ENCODE data around the gene RALGPS1. TPM values are rescaled to one million over a fixed set of nuclear protein-coding genes. Genes with fewer than 3 reads are reported as not detected.

RALGPS1 gene
- total RNA-seq, 2 donors from 2014 or later = 12.5 TPM

DNA sequence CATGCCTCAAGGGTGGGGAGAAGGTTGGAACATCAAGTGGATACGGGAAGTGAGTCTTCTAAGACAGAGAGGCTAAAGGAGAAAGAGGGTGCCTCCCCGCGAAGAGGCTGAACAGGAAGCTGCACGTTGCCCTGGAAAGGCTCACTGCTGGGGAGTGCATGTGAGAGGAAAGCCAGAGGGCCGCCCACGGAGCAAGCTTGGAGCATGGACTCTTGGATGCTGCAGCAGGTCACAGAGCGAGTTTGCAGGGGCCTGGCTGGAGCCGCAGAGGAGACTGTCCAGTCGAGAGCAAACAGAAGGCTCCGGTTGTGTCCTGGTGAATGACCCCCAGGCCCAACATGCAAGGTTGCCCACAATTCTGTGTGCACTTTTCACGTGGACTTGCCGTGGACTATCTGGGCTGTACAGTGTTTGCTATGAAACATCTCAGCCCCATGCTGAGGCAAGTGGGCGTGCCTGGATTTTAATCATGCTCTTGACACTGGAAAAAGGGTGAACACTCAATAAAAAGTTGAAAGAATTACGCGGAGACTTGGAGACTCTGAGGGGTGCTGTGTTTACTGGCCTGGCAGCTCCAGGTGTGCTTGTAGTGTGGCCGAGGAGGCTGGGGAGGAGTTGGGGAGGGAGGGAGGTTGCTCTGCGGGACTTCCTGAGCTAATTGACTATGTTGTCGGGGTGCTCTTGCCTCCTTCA is 295.5 kb downstream of the RALGPS1 start:
- DNase-seq (no peak), ATAC-seq (peak; percentile 11 to 31)

DNA sequence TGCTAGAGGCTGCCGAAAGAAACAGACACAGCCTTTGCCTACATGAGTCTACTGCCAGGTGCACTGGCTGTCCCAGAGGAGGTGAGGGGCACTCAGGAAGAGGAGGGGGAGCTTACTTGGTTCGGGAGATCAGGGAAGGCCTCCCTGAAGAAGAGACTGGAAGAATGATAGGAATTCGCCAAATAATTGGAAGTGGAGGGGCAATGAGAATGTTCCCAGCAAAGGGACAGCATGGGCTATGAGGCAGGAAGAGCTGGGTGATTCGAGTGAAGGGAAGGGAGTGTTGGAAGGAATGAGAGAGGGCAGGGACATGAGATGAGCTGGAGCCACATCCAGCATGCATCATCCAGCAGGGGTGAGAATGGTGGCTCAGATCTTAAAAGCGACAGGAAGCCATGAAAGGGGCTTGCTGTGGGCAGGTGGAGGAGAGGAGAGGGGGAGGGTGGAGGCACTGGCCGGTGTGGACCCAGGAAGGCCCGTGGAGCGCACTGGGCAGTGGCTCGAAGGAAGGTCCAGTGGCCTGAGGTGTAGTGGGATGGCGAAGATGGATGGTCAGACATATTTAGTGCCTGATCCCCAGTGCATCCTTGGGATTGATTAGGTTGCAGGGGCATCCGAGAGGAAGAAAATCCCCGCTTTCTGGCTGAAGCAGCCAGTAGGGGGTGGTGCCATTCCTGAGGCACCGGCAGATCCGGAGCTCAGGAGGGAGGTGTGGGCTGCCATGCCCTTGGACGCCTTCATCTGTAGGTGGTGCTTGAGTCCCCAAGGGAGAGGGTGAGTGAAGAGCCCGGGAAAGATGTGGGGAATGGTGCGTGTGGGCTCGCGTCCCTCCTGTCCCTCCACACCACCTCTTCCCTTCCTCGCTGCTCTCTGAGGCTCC is 296.5 kb downstream of the RALGPS1 start:
- no peak for ATAC-seq
- intact Hi-C loops (cut with DNase I) = loop anchor here in 1 of 2 donors (5.0 kb wide), 1 partner anchor 151 kb away; no protein-coding TSS in a partner anchor
- DNase-seq = no peak

More for the DNA sequence above, 295.5 kb downstream of the RALGPS1 start:
- intact Hi-C loops (cut with DNase I) = loop anchor here in 1 of 2 donors (5.0 kb wide), 1 partner anchor 152 kb away; no protein-coding TSS in a partner anchor

DNA sequence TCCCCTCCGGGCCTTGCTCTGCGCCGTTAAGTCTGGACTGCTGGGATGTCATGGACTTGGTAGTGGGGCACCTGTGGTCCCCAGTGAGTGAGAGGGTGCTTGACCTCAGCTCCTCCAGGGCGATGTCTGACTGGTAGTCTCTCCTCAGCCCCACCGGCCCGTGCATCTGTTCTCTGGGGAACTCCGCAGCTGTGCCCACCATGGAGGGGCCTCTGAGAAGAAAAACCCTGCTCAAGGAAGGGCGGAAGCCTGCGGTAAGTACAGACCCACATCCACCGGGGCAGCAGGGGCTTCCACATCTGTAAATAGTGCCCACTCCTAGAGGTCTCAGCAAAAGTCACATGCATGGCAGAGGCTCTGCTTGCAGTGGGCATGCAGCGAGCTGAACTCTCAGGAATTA is 297.4 kb downstream of the RALGPS1 start:
- DNase-seq = no peak
- intact Hi-C loops (cut with DNase I) = loop anchor here in 1 of 2 donors (5.0 kb wide), 1 partner anchor 150 kb away; no protein-coding TSS in a partner anchor

DNA sequence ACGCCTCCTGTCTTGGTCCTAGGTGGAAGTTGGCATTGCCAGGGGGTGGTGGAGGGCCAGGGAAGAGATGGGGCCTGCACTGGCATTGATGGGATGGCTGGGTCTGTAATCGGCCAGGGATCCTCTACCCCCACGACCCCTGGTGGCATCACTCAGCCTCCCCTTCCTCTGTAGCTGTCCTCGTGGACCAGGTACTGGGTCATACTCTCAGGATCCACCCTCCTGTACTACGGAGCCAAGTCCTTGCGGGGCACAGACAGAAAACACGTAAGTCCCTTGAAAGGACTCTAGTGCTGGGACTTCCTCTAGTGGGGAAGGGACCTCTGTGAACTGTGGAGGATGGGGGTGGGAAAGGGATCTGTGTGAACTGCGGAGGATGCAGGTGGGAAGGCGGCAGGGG is 297.9 kb downstream of the RALGPS1 start:
- intact Hi-C loops (cut with DNase I) = loop anchor here in 1 of 2 donors (5.0 kb wide), 1 partner anchor 150 kb away; no protein-coding TSS in a partner anchor
- DNase-seq (no peak), ATAC-seq (no peak)

More for the DNA sequence above, 297.4 kb downstream of the RALGPS1 start:
- no peak for ATAC-seq

DNA sequence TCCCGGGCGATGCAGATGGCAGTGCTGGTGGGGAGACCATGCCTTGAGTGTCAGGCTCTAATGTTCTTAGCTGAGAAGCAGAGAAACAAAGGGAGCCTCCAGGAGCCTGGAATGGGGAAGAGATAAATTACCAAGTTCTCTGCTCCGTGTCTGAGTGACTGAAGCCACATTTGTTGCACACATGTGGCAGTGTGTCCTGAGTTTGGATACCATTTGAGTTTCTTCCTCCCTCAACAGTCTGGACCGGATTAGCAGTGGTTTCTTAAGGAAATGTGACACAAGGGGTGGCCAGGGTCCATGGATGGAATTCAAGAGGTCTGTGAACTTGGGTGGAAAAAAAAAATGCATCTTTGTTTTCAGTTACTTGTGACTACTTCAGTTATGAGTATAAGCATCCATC is 299.3 kb downstream of the RALGPS1 start:
- intact Hi-C loops (cut with DNase I) = loop anchor here (2.0 to 5.0 kb wide), 2 partner anchors 135 to 148 kb away; no protein-coding TSS in a partner anchor
- DNase-seq = no peak
- no peak for ATAC-seq

DNA sequence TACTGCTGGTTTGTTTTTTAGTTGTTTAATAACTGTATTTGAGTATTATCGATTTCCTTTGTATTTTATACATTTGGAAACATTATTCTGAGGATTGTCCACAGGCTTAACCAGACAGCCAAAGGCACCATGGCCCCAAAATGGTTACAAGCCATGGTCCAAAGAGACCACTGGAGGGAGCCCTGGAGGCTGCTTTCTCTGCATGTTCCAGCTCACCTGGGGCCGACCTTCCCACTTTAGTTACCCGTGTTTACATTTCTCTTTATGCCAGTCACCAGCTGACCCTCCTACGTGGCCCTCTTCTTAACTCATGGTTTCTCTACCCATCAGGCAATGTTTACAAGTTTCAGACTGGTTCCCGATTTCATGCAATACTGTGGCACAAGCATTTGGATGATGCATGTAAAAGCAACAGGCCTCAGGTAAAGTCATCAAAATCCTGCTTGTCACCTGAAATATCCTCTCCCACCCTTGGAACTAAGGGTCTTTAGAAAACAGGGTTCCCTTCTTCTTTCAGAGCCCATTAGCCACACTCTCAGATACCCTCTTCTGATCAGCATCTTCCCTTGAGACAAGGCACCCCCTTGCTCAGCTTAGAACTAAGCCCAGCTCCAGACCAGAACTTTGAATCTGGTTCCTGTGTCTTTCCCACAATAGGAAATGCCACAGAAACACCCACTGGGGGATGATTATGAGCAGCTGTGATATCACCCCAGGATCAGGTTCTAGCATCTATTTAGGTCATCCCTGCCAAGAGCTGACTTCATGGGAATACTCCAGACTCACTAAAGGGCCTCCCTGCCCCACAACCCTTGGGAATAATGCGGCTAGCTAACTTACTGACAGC is 300.1 kb downstream of the RALGPS1 start:
- peak; percentile 58 for DNase-seq
- peak; percentile 58 to 66 for ATAC-seq
- intact Hi-C loops (cut with DNase I) = loop anchor here (2.0 to 5.0 kb wide), 2 partner anchors 134 to 148 kb away; no protein-coding TSS in a partner anchor

DNA sequence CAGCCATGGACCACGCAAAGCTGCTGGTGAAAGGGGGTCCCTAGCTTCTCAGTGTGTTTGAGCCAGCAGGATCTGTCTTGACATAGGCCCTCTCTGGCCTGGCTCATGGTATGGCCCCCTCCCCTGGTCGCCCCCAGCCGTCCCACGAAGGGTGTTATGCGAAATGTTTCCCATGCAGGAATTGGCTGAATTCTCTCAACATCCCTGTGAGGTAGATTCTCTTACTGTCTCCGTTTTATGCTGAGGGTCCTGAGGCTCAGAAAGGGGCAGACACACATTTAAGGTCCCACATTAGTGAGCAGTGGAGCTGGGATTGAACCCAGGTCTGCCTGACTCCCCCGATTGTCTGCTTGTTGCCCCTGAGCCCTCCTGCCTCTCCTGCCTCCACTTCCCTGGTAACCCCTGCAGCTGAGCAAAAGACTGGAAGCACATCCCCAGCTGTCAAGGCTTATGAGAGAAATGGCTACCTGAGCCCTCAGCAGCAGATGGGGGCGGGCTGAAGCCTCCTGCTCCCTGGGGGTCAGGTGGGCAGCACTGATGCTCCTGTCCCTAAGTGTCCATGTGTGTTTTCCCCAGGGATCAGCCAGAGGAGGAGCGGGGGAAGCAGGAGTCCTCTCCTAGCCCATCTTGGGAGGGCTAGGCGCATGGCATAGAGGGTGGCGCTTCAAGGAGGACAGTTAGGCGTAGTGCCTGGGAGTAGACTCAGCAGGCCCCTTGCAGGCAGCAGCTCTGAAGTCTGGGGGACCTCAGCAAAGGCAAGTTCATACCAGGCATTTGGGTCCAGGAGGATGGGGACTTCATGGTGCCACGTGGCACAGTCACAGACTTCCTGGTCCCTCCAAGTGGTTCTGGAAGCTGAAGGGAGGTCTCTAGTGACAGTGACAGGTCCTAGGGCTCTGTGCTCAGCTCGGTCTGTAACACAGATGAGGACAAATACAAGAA is 301.0 kb downstream of the RALGPS1 start:
- no peak for ATAC-seq
- no peak for DNase-seq
- intact Hi-C loops (cut with DNase I) = loop anchor here in 1 of 2 donors (2.0 kb wide), 1 partner anchor 133 kb away; no protein-coding TSS in a partner anchor

DNA sequence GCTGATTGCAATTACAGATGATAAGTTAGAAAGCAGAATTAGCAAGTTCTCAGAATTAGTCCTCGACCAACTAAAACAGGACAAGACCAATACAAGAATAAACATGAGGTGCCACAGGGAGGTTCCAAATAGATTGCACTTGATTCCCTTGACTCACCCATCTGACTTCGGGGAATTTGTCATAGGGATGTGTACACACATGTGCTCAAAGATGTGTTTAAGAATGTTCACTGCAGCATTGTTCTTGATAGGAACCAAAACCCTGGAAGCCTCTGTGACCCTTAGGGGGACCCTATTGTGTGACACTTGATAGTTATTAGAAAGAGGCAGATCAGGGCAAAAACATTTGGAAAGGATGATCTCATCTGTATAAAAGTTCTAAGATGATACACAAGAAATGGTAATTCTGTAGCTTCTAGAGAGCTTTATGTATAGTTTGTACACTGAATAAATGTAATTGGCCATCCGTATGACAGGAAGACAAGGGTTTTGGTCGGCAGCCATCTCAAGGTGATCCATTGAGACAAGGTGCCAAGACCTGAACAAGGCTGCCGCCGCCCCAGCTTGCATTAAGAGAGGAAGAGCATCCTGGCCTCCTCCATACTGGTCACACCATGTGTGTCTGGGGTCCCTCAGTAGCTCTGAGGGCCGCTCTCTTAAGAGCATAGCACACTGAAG is 301.8 kb downstream of the RALGPS1 start:
- ATAC-seq = no peak
- intact Hi-C loops (cut with DNase I) = no loop called here
- DNase-seq = no peak

DNA sequence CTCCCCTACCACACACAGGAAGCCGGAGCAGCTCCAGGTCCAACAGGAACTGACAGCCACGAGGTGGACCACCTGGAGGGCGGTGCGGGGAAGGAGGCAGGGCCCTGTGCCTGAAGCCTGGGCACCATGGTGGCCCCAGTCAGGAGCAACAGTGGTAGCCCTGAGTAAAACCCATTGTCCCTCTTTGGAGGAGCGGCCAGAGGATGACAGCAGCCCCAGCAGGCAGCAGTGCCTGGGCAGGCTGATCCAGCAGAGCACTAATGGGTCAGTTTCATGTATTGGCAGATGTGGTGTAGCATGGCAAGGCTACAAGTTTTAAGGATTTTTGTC is 302.3 kb downstream of the RALGPS1 start:
- ATAC-seq = no peak
- no peak for DNase-seq

DNA sequence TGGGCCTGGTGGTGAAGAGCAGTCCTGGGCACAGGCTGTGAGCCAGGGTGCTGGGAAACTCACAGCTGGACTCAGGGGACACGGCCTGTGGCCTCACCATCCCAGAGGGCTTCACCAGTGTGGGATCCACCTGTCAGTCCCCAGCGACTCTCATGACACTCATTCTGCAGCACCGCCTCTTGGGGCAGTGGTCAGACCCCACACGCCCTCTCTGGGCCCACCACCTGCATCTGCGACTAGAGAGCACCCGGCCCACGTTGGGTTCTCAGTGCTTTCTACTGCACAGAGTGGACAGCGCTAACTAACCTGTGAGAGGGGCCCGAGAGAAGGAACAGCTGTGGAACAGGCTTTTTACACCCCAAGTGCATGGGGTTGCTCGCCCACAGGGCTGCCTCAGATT is 304.2 kb downstream of the RALGPS1 start:
- no peak for ATAC-seq
- intact Hi-C loops (cut with DNase I) = no loop called here

More for the DNA sequence above, 302.3 kb downstream of the RALGPS1 start:
- intact Hi-C loops (cut with DNase I) = no loop called here

DNA sequence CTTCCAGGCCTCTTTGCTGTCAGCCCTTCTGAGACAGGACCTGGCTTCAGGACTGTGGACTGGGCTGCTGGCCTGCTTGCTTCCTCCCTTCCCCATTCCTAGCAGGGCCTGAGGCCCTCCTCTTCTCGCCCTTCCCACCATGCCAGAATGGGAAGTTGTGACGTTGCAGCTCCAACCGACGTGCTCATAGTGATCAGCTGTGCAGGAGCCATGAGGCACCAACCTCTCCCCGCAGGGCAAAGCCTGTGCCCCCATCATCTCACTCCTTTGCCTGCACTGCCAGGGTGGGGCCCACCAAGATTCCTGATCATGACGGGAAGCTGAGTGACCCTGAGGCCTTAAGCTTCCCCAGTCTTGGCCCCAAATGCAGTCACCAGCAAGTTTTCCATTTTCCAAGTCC is 304.9 kb downstream of the RALGPS1 start:
- intact Hi-C loops (cut with DNase I) = no loop called here
- ATAC-seq = no peak
- DNase-seq = no peak

More for the DNA sequence above, 304.2 kb downstream of the RALGPS1 start:
- no peak for DNase-seq

DNA sequence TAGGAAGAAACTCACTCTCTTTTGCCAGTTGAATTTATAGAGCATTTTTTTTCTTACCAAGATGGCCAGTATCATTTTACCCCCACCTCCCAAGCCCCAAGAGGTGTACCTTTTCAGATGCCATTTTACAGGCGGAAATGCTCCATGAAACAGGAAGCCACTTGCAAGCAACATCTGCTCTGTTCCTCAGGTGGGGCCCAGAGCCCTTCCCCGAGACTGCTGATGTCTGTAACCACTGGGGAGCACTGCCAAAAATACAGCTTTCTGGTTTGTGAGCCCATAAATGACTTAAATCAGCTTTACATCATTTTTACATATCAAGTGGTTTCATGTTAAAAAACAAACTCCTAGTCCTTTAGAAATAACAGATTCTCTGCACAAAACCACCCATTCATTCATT is 307.1 kb downstream of the RALGPS1 start:
- DNase-seq (no peak), ATAC-seq (no peak)
- intact Hi-C loops (cut with DNase I) = no loop called here

DNA sequence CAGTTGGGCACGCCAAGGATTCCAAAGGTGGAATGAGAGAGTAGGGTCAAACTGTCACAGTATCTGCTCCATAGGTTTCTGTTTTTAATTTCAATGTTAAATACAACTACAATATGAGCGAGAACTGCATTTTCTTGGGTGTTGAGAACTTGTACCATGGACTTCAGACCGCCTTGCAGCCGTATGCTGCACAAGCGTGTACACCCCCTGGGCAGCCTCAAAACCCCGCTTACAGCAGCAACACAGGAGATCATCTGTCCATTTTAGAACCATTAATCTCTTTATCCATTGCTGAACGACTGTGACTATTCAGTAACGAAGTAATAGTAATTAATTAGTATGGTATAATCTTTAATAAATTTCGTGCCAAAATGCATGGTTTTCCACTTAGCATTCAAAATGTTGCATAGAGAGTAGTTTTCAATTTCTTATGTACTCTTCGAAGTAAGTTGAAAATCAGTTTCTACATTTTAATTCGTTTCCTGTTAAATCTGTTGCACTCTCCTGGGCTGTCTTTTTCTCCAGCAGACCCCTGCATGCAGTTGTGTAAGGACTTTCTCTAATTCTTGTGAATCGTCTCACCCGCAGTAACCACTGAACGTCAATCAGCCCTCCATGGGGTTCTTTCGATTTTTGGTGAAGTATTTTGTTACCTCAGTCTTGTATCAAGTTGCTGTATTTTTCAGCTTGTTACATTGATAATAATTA is 308.0 kb downstream of the RALGPS1 start:
- intact Hi-C loops (cut with DNase I) = no loop called here
- no peak for ATAC-seq
- no peak for DNase-seq

DNA sequence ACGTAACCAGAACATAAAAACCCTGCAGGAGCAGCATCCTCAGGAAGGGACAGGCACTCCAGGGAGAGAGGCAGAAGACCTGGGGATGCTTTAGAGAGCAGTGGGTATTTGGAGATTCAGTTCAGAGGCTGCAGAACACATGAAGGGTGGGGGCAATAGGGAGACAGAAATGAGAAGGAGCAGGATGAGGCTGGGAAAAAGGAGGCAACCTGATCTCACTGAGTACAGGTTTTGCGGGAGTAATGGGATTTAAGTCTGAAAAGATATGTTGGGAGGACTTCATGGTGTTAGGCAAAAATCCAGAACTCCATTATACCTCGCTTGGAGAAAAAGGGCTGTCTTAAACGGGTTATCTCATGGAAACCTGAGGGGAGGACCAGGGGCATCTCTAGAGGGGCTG is 308.7 kb downstream of the RALGPS1 start:
- intact Hi-C loops (cut with DNase I) = no loop called here
- ATAC-seq (no peak), DNase-seq (no peak)

DNA sequence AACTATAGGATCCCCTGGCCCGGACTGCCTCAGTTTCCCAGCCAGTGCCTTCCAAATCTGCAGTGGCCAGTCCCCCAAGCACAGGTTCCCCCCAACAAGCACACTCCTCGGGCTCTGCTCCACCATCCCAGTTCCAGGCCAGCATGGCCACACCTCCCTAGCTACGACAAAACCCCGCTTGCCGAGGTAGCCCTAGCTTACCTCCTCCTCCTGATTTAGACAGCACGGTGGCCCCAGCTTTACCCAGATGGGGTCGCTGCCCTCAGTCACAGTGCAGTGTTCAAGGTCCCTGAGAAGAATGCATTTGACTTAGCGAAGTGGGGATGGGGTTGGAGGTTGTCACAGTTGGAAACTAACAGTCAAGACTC is 309.2 kb downstream of the RALGPS1 start:
- intact Hi-C loops (cut with DNase I) = no loop called here
- ATAC-seq (no peak), DNase-seq (no peak)

DNA sequence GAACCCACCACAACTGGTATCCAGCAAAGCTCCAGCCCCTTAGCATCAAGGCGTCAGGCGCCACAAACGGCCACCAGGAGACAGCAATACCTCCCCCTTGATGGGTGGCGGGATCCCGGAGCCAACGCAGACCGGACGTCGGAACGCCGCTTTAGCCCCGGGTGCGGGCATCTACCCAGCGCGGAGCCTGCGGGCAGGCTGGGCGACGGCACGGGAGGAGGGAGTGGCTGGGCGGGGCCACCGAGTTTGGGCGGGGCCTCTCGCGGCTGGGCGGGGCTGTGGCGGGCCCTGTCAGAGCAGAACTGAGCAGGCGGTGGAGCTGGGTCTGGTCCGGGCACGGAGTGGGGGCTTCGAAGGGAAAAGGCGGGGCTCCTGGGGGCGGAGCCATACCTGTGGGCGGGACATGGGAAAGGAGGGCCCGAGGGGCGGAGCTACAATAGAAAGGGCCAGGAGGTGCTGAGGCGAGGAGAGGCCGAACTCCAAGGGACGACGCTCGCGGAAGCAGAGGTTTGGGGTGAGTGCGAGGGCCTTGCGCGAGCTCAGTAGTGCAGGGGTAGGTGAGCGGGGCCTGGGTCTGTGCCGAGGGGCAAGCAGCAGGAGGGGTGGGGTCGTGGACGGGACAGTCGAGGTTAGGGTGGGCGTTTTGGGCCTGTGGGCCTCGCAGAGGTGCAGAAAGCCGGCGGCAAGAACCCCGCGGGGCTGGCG is 309.7 kb downstream of the RALGPS1 start:
- DNase-seq = peak; percentile 94
- intact Hi-C loops (cut with DNase I) = no loop called here
- ATAC-seq = peak; percentile 88 to 94
